Kidney glomerular epithelial cell (primary cell): ENCODE measurements around the gene WDCP.

Experiments
- DNase-seq: peaks from one replicate; lab custom pipeline; 2025; lab: John Stamatoyannopoulos, UW

WDCP gene

DNA sequence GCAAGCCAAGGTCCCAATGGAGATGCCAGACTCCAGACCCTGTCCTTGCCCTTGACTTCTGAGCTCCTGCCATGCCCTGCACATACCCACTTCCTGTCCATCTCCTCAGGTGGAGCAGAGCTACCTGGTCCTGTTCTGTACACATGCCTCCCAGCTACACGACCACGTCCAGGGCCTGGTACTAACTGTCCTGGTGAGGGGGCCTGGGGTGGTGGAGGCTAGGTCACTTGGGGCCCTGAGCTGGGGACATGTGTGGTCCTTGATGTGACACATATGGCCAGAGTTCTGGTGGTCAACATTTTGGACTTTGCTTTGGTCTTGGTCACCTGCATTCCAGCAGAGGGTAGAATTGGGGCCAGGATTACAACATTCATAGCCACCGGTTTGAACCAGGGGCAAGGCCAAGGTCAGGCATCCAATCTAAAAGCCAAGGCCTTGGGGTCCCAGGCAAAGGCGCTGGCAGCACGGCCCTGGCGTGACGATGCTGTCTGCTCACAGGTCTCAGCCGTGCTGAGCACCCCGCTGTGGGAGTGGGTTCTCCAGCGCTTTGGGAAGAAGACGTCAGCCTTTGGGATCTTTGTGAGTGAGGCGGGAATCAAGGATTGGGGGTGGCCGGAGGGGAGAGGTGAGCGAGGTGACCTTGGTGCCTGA is 24.7 kb downstream of the WDCP start:
- no peak for DNase-seq

DNA sequence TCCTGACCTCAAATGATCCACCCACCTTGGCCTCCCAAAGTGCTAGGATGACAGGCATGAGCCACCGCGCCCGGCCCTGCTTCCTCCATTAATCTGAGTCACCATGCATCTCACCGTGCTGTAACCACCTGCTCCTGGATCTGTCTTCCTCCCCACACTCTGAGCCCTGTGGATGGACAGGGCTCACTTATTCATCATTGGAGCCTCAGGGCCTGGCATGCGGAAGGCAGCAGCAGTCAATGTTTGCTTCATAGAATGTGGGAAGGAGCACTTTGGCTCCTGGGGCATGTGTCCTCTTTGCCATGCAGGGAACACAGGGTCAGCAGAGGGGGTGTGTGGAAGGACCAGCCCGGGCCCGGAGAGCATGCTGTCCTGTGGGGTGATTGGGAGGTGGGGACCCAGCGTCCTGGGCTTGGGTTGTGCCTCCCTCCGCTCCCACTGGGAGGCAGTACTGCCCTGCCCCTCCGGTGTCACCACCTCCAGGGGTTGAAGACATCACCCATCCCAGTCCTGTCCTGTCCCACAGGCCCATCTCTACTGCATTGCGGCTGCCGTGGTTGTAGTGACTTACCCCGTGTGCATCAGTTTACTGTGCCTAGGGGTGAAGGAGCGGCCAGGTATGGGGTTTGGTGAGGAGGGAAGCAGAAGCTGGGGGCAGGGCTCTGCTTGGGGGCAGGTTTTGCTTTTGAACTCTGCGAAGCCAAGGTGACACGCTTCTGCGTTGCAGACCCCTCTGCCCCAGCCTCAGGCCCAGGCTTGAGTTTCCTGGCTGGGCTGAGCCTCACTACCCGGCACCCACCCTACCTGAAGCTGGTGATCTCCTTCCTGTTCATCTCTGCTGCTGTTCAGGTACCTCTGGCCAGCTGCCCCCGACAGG is 25.8 kb downstream of the WDCP start:
- DNase-seq = no peak

DNA sequence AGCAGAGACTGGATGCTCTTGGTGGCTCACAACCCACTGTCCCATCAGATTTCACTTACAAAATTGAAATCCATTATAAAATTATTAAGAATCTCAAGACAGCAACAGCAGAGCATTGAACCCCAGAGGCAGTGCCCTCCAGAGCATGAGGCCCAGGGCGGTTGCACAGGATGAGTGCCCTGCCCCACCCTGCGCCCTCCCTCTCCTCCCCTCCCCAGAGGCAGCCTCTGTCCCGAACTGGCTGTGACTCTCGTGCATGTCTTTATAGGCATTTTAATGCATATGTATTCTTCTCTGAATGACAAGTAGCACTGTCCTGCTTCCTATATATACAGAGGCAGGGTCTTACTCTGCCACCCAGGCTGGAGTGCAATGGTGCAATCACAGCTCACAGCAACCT is 26.9 kb downstream of the WDCP start:
- no peak for DNase-seq

DNA sequence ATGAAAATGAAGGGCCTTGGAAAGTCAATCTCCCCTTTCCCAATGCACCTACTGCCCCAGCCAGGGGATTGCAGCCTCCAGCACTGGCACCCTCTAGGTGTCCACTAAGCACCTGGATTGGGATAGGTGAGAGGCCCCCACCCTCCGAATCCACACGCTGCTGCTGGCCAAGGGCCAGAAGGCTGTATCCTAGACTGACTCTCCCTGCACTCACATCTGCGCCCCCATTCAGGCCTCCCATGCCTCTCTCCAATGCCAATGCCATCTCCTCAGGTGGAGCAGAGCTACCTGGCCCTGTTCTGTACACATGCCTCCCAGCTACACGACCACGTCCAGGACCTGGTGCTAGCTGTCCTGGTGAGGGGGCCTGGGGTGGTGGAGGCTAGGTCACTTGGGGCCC is 27.5 kb downstream of the WDCP start:
- DNase-seq = no peak

DNA sequence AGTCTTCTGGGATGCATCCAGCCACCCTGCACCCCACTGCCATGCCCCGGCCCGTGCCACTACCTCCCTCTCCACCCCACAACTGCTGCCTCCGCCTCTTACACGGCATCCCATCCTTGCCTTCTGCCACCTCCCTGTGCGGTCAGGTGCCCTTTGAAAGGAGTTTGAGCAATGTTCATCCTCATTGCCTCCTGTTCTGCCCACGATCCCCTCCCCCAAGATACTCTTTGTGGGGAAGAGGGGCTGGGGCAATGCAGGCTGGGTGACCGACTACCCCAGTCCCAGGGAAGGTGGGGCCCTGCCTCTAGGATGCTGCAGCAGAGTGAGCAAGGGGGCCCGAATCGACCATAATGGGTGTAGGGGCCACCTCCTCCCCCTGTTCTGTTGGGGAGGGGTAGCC is 28.9 kb downstream of the WDCP start:
- DNase-seq = no peak

DNA sequence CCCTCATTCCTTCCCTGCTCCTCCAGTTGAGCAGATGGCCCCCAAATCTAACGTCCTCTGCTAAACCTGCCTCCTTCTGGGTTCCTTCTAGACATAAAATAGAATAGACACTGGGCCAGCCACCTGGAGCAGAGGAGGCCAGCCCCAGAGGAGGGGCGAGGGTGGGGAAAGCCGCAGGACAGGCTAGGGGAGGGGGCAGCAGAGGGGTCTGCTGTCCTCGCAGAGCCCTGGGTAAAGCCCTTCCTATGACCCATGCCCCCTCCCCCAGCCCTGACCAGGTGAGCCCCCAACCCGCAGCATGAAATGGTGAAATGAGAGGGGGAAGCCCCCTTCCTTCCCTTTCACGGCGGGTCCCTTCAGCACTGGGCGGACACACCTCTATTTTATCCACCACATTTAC is 29.5 kb downstream of the WDCP start:
- no peak for DNase-seq

DNA sequence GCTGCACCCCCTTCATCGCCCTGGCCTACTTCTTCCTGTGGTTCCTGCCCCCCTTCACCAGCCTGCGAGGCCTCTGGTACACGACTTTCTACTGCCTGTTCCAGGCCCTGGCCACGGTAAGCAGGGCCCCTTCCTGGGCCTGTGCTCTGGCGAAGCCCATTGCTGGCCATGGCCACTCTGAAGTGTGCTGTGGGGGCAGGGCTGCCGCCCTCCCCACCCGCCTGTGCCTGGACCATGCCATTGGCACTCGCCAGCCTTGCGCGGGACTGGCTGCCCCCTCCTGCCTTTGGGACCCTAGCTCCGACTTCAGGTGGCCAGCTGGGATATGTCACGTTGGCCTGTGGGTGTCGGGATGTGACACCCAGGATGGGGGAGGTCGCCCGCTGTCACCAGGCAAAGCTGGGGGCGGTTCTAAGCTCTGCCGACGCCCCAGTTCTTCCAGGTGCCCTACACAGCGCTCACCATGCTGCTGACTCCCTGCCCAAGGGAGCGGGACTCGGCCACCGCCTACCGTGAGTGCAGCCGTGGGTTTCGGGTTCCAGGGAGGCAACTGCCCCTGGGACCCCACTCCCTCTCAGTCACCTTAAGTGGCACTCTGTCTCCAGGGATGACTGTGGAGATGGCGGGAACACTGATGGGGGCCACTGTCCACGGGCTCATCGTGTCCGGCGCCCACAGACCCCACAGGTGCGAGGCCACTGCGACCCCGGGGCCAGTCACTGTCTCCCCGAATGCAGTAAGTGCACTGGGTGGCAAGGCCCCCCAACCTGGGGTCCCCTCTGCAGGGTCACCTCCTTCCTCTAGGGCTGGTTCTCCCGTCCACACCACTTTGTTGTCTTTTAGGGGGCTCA is 30.1 kb downstream of the WDCP start:
- DNase-seq = no peak

DNA sequence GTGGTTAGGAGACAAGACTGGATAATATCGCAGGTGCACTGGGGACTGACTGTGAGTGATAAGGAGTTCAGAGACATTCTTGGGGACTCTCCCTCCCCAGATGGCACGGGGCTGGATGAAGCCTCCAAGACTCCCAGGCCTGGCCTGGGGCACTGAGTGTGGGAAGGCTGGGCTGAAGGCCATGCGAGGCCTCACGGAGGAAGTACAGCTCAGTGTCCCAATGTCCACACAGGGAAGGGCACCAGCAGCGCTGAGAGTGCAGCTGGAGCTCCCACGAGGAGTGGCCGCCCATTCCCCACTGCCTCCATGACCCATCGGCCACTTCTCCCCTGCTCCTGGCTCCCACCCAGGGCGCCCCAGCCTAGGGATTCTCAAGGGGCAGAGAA is 30.8 kb downstream of the WDCP start:
- DNase-seq = no peak

DNA sequence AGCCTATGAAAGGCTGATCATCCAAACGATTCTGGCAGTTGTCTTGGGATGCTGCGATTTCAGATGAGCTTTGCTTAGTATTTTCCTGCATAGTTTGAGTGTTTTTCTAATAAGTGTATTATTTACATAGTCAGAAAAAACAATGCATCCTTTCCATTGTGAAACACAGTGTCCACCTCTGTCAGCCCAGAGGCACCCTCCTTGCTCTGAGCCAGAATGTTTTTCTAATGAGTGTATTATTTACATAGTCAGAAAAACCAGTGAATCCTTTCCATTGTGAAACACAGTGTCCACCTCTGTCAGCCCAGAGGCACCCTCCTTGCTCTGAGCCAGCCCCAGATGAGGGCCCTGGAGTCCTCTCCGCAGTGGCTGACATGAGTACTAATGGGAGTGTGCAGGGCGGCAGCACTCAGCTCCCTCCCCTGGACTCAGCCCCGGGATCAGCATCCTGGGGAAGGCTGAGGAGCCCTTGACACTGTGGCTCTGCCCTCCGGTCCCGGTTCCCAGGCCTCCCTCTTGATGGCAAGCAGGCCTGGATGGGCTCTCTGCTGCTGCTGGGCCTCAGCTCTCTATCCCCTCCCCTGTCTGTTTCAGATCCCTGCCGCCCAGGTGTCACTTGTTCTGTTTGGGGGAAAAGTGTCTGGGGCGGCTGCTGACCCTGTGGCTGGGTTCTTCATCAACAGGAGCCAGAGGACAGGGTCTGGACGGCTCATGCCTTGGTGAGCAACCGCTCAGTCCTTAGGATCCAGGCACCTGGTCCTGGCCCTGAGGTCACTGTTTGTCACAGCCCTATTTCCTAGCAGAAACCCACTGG is 31.4 kb downstream of the WDCP start:
- peak; percentile 91 for DNase-seq

DNA sequence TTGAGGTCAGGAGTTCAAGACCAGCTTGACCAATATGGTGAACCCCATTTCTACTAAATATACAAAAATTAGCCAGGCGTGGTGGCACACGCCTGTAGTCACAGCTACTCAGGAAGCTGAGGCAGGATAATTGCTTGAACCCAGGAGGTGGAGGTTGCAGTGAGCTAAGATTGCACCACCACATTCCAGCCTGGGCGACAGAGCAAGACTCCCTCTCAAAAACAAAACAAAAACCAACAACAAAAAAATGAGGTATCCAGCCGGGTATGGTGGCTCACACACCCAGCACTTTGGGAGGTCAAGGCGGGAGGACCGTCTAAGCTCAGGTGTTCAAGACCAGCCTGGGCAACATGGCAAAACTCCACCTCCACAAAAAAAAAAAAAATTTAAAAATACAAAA is 32.3 kb downstream of the WDCP start:
- peak; percentile 50 for DNase-seq

DNA sequence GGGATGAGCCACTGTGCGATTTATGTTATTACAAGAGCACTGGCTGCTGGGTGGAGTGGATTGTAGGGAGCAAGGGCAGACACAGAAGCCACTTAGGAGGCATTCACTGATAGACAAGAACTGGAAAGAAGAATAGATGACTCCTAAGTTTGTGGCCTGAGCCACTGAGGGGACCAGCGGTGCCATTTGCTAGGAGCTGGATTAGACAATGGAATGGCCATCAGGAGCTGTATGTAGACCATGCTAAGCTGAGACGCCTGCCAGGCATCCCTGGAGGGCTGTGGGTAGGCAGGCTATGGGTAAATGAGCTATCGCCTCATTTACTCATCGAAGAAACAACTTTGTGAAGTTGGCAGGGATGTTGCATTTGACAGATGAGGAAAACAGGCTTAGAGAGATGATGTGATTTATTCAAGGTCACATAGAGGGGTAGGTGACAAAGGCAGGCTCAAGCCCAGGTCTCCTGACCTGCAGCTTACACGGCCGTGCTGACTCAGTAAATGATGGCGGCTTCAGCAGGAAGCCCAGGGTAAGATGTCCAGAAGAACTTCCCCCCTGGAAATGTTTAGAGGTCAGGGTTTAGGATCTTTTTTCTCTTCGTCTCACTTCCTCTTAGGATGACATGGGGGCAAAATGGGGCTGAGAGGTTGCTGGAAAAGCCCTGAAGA is 34.5 kb downstream of the WDCP start:
- no peak for DNase-seq

DNA sequence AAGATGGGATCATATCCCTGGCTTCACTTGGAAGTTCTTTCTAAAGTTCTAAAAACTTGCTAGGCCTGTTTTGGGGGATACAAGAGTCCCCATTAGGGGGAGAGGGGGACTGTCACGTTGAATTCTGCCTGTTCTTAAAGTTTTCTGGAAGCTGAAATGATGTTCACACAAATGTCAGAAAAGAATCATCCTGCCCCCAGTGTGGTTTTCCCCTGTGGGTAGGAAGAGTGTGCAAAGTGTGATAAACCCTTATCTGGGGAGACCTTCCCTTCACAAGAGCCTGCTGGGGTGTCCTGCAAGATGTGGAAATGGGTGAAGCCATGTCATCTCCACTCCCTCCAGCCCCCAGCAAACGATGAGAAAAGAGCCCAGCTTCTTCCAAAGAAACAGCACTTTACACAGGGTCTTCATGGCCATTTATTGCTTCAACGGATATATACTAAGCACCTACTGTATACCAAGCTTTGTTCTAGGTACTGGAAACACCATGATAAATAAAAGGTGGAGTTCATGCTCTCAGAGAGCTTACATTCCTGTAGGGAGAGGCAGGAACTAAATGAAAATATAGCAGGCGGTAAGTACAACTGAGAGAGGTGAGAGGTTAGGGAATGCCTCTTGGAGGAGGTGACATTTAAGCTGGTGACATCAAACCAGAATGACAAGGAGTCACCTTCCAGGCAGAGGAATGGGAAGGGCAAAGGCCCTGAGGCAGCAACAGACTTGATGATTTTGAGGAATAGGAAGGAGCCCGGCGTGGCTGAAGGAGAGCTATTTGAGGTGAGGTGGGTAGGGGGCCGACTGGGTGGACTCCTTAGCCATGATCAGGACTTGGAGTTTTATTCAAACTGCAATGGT is 35.7 kb downstream of the WDCP start:
- DNase-seq = no peak

DNA sequence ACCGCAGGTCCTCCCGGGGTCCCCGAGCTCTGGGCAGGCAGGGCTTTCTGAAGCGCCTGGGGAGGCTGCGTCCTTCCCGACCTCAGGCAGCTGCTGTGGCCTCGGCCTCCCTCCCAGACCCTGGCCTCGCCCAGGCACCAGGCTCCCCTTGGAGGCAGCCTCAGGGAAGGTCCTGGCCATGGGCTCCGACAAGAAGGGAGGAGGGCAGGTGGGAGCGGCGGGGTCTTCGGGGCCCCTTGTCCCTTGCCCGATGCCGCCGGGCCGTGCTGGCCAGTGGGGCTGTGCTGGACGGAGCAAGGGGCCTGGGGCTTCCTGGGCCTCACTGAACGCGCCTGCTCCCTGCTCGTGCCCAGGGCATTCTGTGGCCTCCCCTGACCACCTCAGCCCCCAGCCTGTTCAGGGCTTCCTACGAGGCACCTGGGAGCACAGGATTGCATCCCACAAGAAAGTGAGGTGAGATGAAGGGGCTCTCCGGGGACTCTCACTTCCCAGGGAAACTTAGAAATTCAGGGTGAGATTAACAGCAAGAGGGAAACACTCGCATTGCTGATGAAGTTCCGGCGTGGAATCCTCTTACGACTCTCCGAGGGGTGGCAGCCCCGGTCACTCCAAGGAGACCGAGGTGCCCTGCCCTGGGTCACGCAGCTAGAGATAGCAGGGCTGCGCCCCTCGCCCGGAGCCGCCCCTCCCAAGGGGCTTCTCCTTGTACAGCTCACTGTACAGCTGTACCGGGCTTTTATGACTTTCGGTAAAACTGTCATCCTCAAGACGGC is 36.5 kb downstream of the WDCP start:
- no peak for DNase-seq

DNA sequence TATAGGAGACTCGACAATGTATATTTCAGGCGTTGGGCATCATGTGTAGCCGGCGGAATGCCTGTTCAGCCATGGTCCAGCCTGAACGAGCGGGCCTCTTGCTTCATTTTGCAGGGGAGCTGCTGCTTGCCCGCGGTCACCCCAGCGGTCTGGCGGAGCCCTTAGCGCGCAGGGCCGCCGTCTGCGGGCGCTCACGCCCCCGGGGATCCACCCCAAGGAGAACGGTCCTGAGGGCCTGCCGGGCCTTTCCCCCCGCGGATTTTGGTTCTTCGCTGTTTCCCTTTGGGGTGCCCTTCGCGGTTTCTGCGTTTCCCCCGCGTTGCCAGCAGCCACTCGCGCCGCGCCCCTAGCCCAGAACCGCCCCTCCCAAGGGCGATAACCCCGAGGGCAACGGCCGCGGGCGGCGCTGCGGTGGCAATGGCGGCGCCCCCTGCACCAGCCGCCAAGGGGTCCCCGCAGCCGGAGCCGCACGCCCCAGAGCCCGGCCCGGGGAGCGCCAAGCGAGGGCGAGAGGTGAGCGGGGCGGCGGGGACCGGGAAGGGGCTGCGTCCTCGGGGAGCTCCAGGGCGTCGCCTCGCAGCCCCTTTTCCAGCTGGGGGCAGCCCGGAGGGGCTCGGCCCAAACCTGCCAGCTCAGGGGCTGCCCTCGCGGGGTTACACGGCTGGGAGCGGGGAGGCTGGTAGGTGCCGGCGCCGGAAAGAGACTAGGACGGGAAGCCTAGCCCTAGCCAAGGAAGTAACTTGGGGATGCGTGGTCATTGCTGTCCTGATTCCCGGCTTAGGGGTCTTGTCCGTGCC is 37.3 kb downstream of the WDCP start, which contains the start of gene MFSD2B:
MFSD2B (plus strand) TSS at position 406 of the 797 bp plus-strand sequence; CDS start at position 418, 12 bp downstream.
- DNase-seq = no peak

DNA sequence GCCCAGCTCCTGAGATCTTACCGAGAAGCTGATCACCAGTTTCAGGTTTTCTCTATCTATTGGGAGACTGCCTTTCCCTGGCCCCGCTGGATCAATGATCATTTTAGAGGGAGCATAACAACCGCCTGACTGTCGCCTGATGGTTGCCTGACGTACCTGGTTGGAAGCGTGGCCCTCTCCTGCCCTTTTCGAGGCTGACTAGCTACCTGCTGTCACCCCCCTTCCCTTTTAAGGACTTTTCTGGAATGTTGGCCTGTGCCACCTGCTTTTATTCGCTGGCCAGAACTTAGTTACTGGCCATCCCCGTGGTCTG is 37.9 kb downstream of the WDCP start:
- no peak for DNase-seq

DNA sequence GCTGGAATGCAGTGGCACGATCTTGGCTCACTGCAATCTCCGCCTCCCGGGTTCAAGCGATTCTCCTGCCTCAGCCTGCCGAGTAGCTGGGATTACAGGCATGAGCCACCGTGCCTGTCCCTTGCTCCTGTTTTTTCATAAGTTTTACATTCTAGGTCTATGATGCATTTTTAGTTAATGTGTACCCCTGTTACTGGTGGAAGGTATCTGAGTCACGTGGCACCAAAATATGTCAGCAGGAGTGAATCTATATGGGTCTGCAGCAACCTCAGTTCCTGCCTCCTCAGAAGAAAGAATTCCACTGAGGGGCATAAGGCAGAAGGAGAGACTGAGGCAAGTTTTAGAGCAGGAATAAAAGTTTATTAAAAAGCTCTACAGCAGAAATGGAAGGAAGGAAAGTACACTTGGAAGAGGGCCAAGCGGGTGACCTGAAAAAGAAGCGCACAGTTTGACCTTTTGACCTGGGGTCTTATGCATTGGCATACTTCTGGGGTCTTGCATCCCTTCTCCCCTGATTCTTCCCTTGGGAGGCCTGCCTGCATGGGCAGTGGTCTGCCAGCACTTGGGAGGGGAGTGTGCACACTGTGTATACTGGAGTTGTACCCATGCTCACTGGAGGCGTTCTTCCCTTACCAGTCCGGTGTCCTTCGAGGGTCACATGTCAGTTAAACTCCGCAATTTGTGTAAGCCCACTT is 38.4 kb downstream of the WDCP start:
- DNase-seq = no peak

DNA sequence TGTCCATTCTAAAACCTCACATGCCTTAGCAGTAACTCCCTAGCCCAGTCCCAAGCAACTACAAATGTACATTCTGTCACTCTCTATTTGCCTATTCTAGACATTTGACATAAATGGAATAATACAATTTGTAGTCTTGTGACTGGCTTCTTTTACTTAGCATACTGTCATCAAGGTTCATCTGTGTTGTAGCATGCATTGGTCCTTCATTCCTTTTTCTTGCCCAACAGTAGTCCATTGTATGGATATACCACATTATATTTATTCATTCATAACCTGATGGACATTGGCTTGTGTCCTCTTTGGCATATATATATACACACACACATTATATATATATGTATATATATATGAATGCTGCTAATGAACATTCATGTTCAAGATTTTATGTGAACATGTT is 39.5 kb downstream of the WDCP start:
- DNase-seq = no peak

DNA sequence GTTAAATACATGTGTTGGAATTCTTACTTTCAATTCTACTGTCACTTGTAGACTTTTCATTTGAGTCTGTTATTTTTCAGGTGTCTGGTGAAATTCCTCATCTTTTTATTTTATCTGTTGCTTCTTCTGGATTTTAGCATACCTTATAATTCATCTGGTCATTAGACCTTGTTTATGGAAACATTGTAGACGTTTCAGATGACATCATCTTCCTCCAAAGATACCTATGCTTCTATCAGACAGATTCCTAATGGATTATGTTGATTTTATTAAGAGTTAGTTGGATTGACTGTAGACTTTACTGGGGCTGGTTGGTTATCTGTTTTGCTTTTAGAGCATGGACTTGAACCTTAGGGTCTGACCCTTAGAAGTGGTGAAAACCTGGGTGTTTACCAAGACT is 52.6 kb downstream of the WDCP start:
- no peak for DNase-seq
